ENCODE data around the gene ZMYND12. TPM values are rescaled to one million over a fixed set of nuclear protein-coding genes. Genes with fewer than 3 reads are reported as not detected.
A peak's percentile ranks its signal among the peaks of the same experiment; 100 is the strongest.

The ZMYND12 gene
- polyA plus RNA-seq, 1 donor from 2014 or later, result 0.21 TPM

DNA sequence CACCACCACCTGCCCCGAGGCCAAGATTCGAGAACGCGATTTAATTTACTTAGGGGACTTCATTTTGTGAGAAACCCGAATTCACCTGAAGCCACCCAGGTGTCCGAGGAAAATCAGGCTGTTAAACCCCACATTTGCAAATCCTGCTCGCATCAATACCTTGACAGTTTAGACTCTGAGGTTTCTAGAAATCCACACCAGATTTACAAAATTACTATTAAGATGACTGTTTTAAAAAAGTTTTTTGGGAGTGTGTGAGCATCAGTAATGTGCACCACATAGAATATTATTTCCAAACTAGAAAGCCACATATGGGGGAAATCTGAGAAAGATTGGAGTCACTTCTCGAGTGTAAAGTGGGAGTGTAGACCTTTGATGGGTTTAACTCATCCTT lies 74.5 kb downstream of the ZMYND12 start:
- no peak for TF ChIP-seq POLR2AphosphoS5 (IDR thresholded peaks at IDR 0.05)
- no peak for TF ChIP-seq EZH2 (IDR thresholded peaks at IDR 0.05; ENCODE audit: borderline replicate concordance, insufficient read depth, low read length, poor library complexity, severe bottlenecking)
- TF ChIP-seq, protein P1, sequence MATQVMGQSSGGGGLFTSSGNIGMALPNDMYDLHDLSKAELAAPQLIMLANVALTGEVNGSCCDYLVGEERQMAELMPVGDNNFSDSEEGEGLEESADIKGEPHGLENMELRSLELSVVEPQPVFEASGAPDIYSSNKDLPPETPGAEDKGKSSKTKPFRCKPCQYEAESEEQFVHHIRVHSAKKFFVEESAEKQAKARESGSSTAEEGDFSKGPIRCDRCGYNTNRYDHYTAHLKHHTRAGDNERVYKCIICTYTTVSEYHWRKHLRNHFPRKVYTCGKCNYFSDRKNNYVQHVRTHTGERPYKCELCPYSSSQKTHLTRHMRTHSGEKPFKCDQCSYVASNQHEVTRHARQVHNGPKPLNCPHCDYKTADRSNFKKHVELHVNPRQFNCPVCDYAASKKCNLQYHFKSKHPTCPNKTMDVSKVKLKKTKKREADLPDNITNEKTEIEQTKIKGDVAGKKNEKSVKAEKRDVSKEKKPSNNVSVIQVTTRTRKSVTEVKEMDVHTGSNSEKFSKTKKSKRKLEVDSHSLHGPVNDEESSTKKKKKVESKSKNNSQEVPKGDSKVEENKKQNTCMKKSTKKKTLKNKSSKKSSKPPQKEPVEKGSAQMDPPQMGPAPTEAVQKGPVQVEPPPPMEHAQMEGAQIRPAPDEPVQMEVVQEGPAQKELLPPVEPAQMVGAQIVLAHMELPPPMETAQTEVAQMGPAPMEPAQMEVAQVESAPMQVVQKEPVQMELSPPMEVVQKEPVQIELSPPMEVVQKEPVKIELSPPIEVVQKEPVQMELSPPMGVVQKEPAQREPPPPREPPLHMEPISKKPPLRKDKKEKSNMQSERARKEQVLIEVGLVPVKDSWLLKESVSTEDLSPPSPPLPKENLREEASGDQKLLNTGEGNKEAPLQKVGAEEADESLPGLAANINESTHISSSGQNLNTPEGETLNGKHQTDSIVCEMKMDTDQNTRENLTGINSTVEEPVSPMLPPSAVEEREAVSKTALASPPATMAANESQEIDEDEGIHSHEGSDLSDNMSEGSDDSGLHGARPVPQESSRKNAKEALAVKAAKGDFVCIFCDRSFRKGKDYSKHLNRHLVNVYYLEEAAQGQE (IDR thresholded peaks at IDR 0.05; ENCODE audit: borderline replicate concordance), result no peak
- TF ChIP-seq, protein P2, sequence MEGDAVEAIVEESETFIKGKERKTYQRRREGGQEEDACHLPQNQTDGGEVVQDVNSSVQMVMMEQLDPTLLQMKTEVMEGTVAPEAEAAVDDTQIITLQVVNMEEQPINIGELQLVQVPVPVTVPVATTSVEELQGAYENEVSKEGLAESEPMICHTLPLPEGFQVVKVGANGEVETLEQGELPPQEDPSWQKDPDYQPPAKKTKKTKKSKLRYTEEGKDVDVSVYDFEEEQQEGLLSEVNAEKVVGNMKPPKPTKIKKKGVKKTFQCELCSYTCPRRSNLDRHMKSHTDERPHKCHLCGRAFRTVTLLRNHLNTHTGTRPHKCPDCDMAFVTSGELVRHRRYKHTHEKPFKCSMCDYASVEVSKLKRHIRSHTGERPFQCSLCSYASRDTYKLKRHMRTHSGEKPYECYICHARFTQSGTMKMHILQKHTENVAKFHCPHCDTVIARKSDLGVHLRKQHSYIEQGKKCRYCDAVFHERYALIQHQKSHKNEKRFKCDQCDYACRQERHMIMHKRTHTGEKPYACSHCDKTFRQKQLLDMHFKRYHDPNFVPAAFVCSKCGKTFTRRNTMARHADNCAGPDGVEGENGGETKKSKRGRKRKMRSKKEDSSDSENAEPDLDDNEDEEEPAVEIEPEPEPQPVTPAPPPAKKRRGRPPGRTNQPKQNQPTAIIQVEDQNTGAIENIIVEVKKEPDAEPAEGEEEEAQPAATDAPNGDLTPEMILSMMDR (IDR thresholded peaks at IDR 0.05; ENCODE audit: poor library complexity, severe bottlenecking), result no peak
- TF ChIP-seq MXI1 (conservative IDR thresholded peaks at IDR 0.05; ENCODE audit: poor library complexity, severe bottlenecking), result no peak
- no peak for TF ChIP-seq EP300 (conservative IDR thresholded peaks at IDR 0.05; ENCODE audit: poor library complexity, severe bottlenecking)
- TF ChIP-seq RAD21 (conservative IDR thresholded peaks at IDR 0.05), result no peak
- no peak for TF ChIP-seq SMC3 (conservative IDR thresholded peaks at IDR 0.05; ENCODE audit: poor library complexity)
- TF ChIP-seq TAF1 (IDR thresholded peaks at IDR 0.05; ENCODE audit: low read depth), result no peak
- peak overlapping the region; percentile 19 for H3K27ac ChIP-seq (ENCODE audit: low read length)
- H3K9me3 ChIP-seq (ENCODE audit: low read length), result no peaks in the 10 kb centered on the region
- H3K27me3 ChIP-seq (ENCODE audit: insufficient read depth, low read depth, low read length), result no peaks in the 10 kb centered on the region
- H3K4me2 ChIP-seq (ENCODE audit: low read length), result peak overlapping the region; percentile 91
- H3F3A ChIP-seq (ENCODE audit: insufficient read depth, low read length, poor library complexity, severe bottlenecking), result no peaks in the 10 kb centered on the region
- no peaks in the 10 kb centered on the region for H3K9me2 ChIP-seq (ENCODE audit: insufficient read depth, low read length)
- H2AFZ ChIP-seq (ENCODE audit: low read depth, low read length), result no peak overlapping the region
- peak overlapping the region; percentile 87 for H3K9ac ChIP-seq (ENCODE audit: low read length)
- H4K20me1 ChIP-seq (ENCODE audit: insufficient read depth), result no peaks in the 10 kb centered on the region
- peaks cover 31% of the 10 kb centered on the region for H3K79me2 ChIP-seq (replicated peaks; ENCODE audit: insufficient read depth, low read length)
- H3K4me3 ChIP-seq (ENCODE audit: low read length), result peak overlapping the region; percentile 97
- no peaks in the 10 kb centered on the region for H3K36me3 ChIP-seq (ENCODE audit: insufficient read depth, low read length)

DNA sequence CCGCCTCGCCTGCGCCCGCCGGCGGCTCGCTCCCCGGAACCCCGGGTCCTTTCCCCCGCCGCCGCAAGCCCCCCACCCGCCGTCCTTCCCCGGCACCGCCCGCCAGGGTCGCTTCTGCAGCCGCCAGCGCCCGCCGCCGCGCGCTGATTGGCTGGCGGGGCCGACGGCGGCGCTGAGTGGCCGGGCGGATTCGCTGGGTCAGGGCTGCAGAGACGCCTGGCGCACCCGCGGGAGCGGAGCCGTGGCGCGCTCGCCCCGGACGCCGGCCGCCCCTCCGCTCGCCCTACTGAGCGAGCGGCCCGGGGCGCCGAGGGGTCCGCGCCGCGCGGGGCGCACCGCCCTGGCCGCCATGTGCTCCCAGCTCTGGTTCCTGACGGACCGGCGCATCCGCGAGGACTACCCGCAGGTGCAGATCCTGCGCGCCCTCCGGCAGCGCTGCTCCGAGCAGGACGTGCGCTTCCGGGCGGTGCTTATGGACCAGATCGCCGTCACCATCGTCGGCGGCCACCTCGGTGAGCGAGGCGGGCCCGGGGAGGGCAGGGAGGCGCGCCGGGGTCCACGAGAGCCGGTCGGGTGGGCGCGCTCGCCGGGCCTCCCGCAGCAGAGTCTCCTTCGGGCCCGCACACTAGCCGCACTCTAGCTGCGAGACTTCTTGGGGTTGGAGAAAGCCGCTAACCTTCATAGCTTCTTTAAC lies 75.1 kb downstream of the ZMYND12 start, which contains the start of gene RIMKLA:
Gene RIMKLA, plus strand, starts transcription at position 207 of the 694 bp plus-strand sequence. Its CDS starts 143 bp downstream, at position 350.
- H3K27ac ChIP-seq (ENCODE audit: low read length), result peak within 1 kb of the TSS; percentile 77
- H3K4me3 ChIP-seq (ENCODE audit: low read length), result peak within 1 kb of the TSS; percentile 97
- no peaks in the 10 kb centered on the region for H3K9me3 ChIP-seq (ENCODE audit: low read length)
- peak within 1 kb of the TSS; percentile 58 for H2AFZ ChIP-seq (ENCODE audit: low read depth, low read length)
- H3K9me2 ChIP-seq (ENCODE audit: insufficient read depth, low read length), result no peaks in the 10 kb centered on the region
- H3K9ac ChIP-seq (ENCODE audit: low read length), result peak within 1 kb of the TSS; percentile 87
- no peaks in the 10 kb centered on the region for H4K20me1 ChIP-seq (ENCODE audit: insufficient read depth)
- H3F3A ChIP-seq (ENCODE audit: insufficient read depth, low read length, poor library complexity, severe bottlenecking), result no peaks in the 10 kb centered on the region
- peaks cover 31% of the 10 kb centered on the region for H3K79me2 ChIP-seq (replicated peaks; ENCODE audit: insufficient read depth, low read length)
- peak within 1 kb of the TSS; percentile 91 for H3K4me2 ChIP-seq (ENCODE audit: low read length)
- no peaks in the 10 kb centered on the region for H3K27me3 ChIP-seq (ENCODE audit: insufficient read depth, low read depth, low read length)
- TF ChIP-seq SMC3 (conservative IDR thresholded peaks at IDR 0.05; ENCODE audit: poor library complexity) (peak; percentile 63), POLR2AphosphoS5 (IDR thresholded peaks at IDR 0.05) (no peak), RAD21 (conservative IDR thresholded peaks at IDR 0.05) (peak; percentile 65), MXI1 (conservative IDR thresholded peaks at IDR 0.05; ENCODE audit: poor library complexity, severe bottlenecking) (peak; percentile 97), EZH2 (IDR thresholded peaks at IDR 0.05; ENCODE audit: borderline replicate concordance, insufficient read depth, low read length, poor library complexity, severe bottlenecking) (no peak), TAF1 (IDR thresholded peaks at IDR 0.05; ENCODE audit: low read depth) (peak; percentile 25), EP300 (conservative IDR thresholded peaks at IDR 0.05; ENCODE audit: poor library complexity, severe bottlenecking) (peak; percentile 37)
- TF ChIP-seq, protein P2 (IDR thresholded peaks at IDR 0.05; ENCODE audit: poor library complexity, severe bottlenecking), result peak; percentile 38
- TF ChIP-seq, protein P1 (IDR thresholded peaks at IDR 0.05; ENCODE audit: borderline replicate concordance), result no peak
- no peaks in the 10 kb centered on the region for H3K36me3 ChIP-seq (ENCODE audit: insufficient read depth, low read length)
